Fibroblast of gingiva (primary cell): ENCODE measurements around the gene CACNA1C.
A peak's percentile ranks its signal among the peaks of the same experiment; 100 is the strongest.

ENCODE experiments used
- DNase-seq: peaks from one replicate; pipeline ENCODE4 v3.0.0-alpha.2; 2011; ENCODE audit warnings: low read depth

Gene CACNA1C

GRCh38 chr12:2343681-2344080, 290.9 kb downstream of the CACNA1C start:
- no peak for DNase-seq

- no peak for DNase-seq
These were observed 291.7 kb downstream of the CACNA1C start for GRCh38 chr12:2344476-2344875.

GRCh38 chr12:2344885-2345284, 292.1 kb downstream of the CACNA1C start:
- DNase-seq, result peak; percentile 26

- no peak for DNase-seq
These were observed 293.1 kb downstream of the CACNA1C start for GRCh38 chr12:2345902-2346301.

- DNase-seq, result no peak
These were observed 293.6 kb downstream of the CACNA1C start for GRCh38 chr12:2346416-2346815.

- no peak for DNase-seq
These were observed 294.5 kb downstream of the CACNA1C start for GRCh38 chr12:2347137-2347843.

GRCh38 chr12:2347844-2348481, 295.2 kb downstream of the CACNA1C start:
- no peak for DNase-seq

GRCh38 chr12:2348482-2348852, 295.7 kb downstream of the CACNA1C start:
- no peak for DNase-seq

- no peak for DNase-seq
These were observed 298.4 kb downstream of the CACNA1C start for GRCh38 chr12:2351161-2351560.

GRCh38 chr12:2352203-2352602, 299.4 kb downstream of the CACNA1C start:
- DNase-seq, result no peak

GRCh38 chr12:2353281-2353680, 300.5 kb downstream of the CACNA1C start:
- no peak for DNase-seq

GRCh38 chr12:2353691-2354090, 300.9 kb downstream of the CACNA1C start:
- DNase-seq, result no peak

- DNase-seq, result no peak
These were observed 301.6 kb downstream of the CACNA1C start for GRCh38 chr12:2354151-2354991.

GRCh38 chr12:2355198-2355597, 302.4 kb downstream of the CACNA1C start:
- no peak for DNase-seq

- DNase-seq, result no peak
These were observed 302.8 kb downstream of the CACNA1C start for GRCh38 chr12:2355604-2356003.

- no peak for DNase-seq
These were observed 303.9 kb downstream of the CACNA1C start for GRCh38 chr12:2356601-2357125.

GRCh38 chr12:2358986-2359658, 306.3 kb downstream of the CACNA1C start:
- no peak for DNase-seq

GRCh38 chr12:2359725-2360629, 307.2 kb downstream of the CACNA1C start:
- DNase-seq, result no peak

GRCh38 chr12:2360630-2361170, 307.9 kb downstream of the CACNA1C start:
- no peak for DNase-seq

GRCh38 chr12:2363836-2364609, 311.2 kb downstream of the CACNA1C start:
- DNase-seq, result no peak
